Measurements from ENCODE around the gene MGME1.

- no peak for TF ChIP-seq EZH2 (IDR thresholded peaks at IDR 0.05; ENCODE audit: insufficient read depth, poor library complexity, severe bottlenecking)
- no peak for TF ChIP-seq EZH2phosphoT487 (IDR thresholded peaks at IDR 0.05; ENCODE audit: insufficient read depth, low read depth)
Observed at GRCh38 chr20:17941826-17942196, 27.0 kb upstream of the MGME1 start.
